IMR-90 (cell line): ENCODE results near the gene DNAH3. TPM values are rescaled to one million over a fixed set of nuclear protein-coding genes. Genes with fewer than 3 reads are reported as not detected.
"Not testable (repeated sequence)": the region's sequence is repeated elsewhere in the genome, so short reads cannot be mapped to it uniquely, and the experiment has no call there.

ENCODE experiments used
- ATAC-seq: fragments of 200-7000 bp; cut with Tn5 transposase; 2 replicates; pipeline ENCODE4 v1.9.1; 2020; ENCODE audit warnings: low read depth, mild to moderate bottlenecking, moderate library complexity
- BruUV-seq: library from RNA; stranded (reverse); fragments of 400-500 nt; replicated peaks from 2 replicates; lab custom pipeline; 2021; lab: Mats Ljungman, UMichigan
- CTCF ChIA-PET: fragments of 300-600 bp; formaldehyde crosslinking; extraction: SDS; loops from one replicate; lab custom pipeline; 2021; ENCODE audit warnings: antibody characterized with exemption; lab: Yijun Ruan, JAX
- POLR2A ChIA-PET: fragments of 300-600 bp; sonication (Branson Sonifier 250); formaldehyde crosslinking; loops from one replicate; lab custom pipeline; 2022; ENCODE audit warnings: antibody characterized with exemption; ENCODE audit not compliant: unreplicated experiment; lab: Charles Lee
- DNase-seq: peaks from one replicate; pipeline ENCODE4 v3.0.0; 2013
- H2AFZ ChIP-seq: replicated peaks from 2 replicates; pipeline ENCODE3; 2013; ENCODE audit warnings: low read length, mild to moderate bottlenecking; ENCODE audit not compliant: poor library complexity
- H2AK5ac ChIP-seq: 2 replicates; pipeline ENCODE4 v1.6.1; 2013; ENCODE audit warnings: low read depth, low read length, inconsistent platforms
- H2AK9ac ChIP-seq: replicated peaks from 2 replicates; pipeline ENCODE3; 2013; ENCODE audit warnings: mild to moderate bottlenecking, low read depth, low read length, moderate library complexity; ENCODE audit not compliant: poor library complexity
- H2BK120ac ChIP-seq: 2 replicates; pipeline ENCODE4 v1.6.1; 2013; ENCODE audit warnings: low read depth, low read length, inconsistent platforms
- H2BK15ac ChIP-seq: 3 replicates; pipeline ENCODE4 v1.6.1; 2013; ENCODE audit warnings: low read depth, low read length, inconsistent platforms
- H2BK20ac ChIP-seq: 2 replicates; pipeline ENCODE4 v1.6.1; 2013; ENCODE audit warnings: low read depth, mild to moderate bottlenecking, inconsistent platforms, low read length, moderate library complexity
- H2BK5ac ChIP-seq: 2 replicates; pipeline ENCODE4 v1.6.1; 2013; ENCODE audit warnings: mild to moderate bottlenecking, low read depth, low read length, inconsistent platforms; ENCODE audit not compliant: poor library complexity, severe bottlenecking
- H3K14ac ChIP-seq: replicated peaks from 2 replicates; pipeline ENCODE4 v1.6.1; 2013; ENCODE audit warnings: low read depth, low read length, inconsistent platforms
- H3K18ac ChIP-seq: 2 replicates; pipeline ENCODE4 v1.6.1; 2013; ENCODE audit warnings: low read depth, low read length, control low read depth
- H3K23ac ChIP-seq: 2 replicates; pipeline ENCODE4 v1.6.1; 2013; ENCODE audit warnings: low read depth, low read length, inconsistent platforms
- H3K27ac ChIP-seq: 2 replicates; pipeline ENCODE4 v1.5.1; 2013; ENCODE audit warnings: mild to moderate bottlenecking, control low read depth, low read length; ENCODE audit not compliant: insufficient read depth
- H3K27me3 ChIP-seq: 2 replicates; pipeline ENCODE4 v1.6.1; 2013; ENCODE audit warnings: low read length; ENCODE audit not compliant: control insufficient read depth, insufficient read depth
- H3K36me3 ChIP-seq: 2 replicates; pipeline ENCODE4 v1.6.1; 2013; ENCODE audit warnings: low read length, mixed read lengths; ENCODE audit not compliant: control insufficient read depth, insufficient read depth
- H3K4ac ChIP-seq: 2 replicates; pipeline ENCODE4 v1.6.1; 2013; ENCODE audit warnings: low read depth, low read length, inconsistent platforms
- H3K4me1 ChIP-seq: 2 replicates; pipeline ENCODE4 v1.6.1; 2013; ENCODE audit warnings: low read length, mixed read lengths; ENCODE audit not compliant: control insufficient read depth, insufficient read depth
- H3K4me2 ChIP-seq: 2 replicates; pipeline ENCODE4 v1.6.1; 2013; ENCODE audit warnings: low read depth, mild to moderate bottlenecking, control low read depth, low read length, moderate library complexity
- H3K4me3 ChIP-seq: 2 replicates; pipeline ENCODE4 v1.5.1; 2013; ENCODE audit warnings: low read depth, mild to moderate bottlenecking, control low read depth, low read length, moderate library complexity; ENCODE audit not compliant: insufficient read depth
- H3K56ac ChIP-seq: 2 replicates; pipeline ENCODE4 v1.6.1; 2013; ENCODE audit warnings: low read length, inconsistent platforms; ENCODE audit not compliant: insufficient read depth; ENCODE audit errors: extremely low read depth
- H3K79me1 ChIP-seq, 2 experiments: 2 replicates each; pipeline ENCODE4 v1.6.1; 2013; ENCODE audit warnings: low read length in 2 of 2, inconsistent platforms in 1 of 2, low read depth in 1 of 2
- H3K9ac ChIP-seq: 2 replicates; pipeline ENCODE4 v1.6.1; 2013; ENCODE audit warnings: low read depth, low read length, control low read depth
- H3K9me1 ChIP-seq: 2 replicates; pipeline ENCODE4 v1.6.1; 2013; ENCODE audit warnings: low read length, inconsistent platforms; ENCODE audit not compliant: insufficient read depth
- H3K9me3 ChIP-seq: 2 replicates; pipeline ENCODE4 v1.6.1; 2013; ENCODE audit warnings: low read length; ENCODE audit not compliant: control insufficient read depth, insufficient read depth
- H4K20me1 ChIP-seq: 2 replicates; pipeline ENCODE4 v1.6.1; 2013; ENCODE audit warnings: low read length, inconsistent platforms; ENCODE audit not compliant: insufficient read depth
- H4K5ac ChIP-seq: 2 replicates; pipeline ENCODE4 v1.6.1; 2013; ENCODE audit warnings: mild to moderate bottlenecking, low read depth, low read length, control low read depth
- H4K8ac ChIP-seq, 2 experiments: 2 replicates each; pipeline ENCODE4 v1.6.1; 2013; ENCODE audit warnings: low read depth in 2 of 2, low read length in 2 of 2, control low read depth in 1 of 2, inconsistent platforms in 1 of 2
- H4K91ac ChIP-seq: 2 replicates; pipeline ENCODE4 v1.6.1; 2013; ENCODE audit warnings: low read depth, low read length, inconsistent platforms; ENCODE audit not compliant: insufficient read depth
- FOS ChIP-seq: fragments of 150-350 bp; IDR thresholded peaks from 2 replicates; pipeline ENCODE4 v1.6.1; 2016; ENCODE audit warnings: low read depth, low read length
- WGBS, 2 experiments: methylation state at CpG; one replicate each; pipeline versions ENCODE4 v1.1.5 to v1.1.7; 2013; ENCODE audit warnings: missing lambda C conversion rate in 2 of 2; ENCODE audit not compliant: insufficient read length in 1 of 2; ENCODE audit errors: extremely low coverage in 2 of 2; 5-methylcytosine and 5-hydroxymethylcytosine counted together
- dilution Hi-C: fragments of 300-500 bp; cut with HindIII; formaldehyde crosslinking; loops from one replicate; pipeline ENCODE4 v1.14.3; 2018; ENCODE audit warnings: low sequenced_read_pairs; ENCODE audit not compliant: unreplicated experiment
- in situ Hi-C: fragments of 300-500 bp; cut with MboI; formaldehyde crosslinking; loops from 3 replicates; pipeline ENCODE4 v1.14.3; 2019; ENCODE audit warnings: low sequenced_read_pairs, inconsistent platforms, mixed read lengths
- intact Hi-C: fragments of 100-400 bp; cut with micrococcal nuclease; formaldehyde crosslinking; loops from 2 replicates; pipeline ENCODE4 v1.10.0; 2022
- polyA plus RNA-seq, 3 experiments: library from polyadenylated mRNA; depleted of rRNA; stranded (reverse); fragments of >200 nt; gene quantifications; 2 replicates each; pipeline ENCODE4 v1.2.3, GENCODE V29; 2012; ENCODE audit warnings: low replicate concordance in 1 of 3
- total RNA-seq: library from RNA; depleted of rRNA; stranded (reverse); fragments of >200 nt; gene quantifications from 2 replicates; pipeline ENCODE4 v1.2.3, GENCODE V29; 2012

Gene DNAH3
- total and polyA plus RNA-seq, 2 of the 4 experiments (the other 2 are of a cell fraction) = not detected

- H3K27ac ChIP-seq = no peak overlapping the region
- H3K27me3 ChIP-seq = no peaks in the 10 kb centered on the region; the same call in 1 of the 2 replicates
- no peak overlapping the region for H4K8ac ChIP-seq
- H3K56ac ChIP-seq = no peak overlapping the region
- H3K4me1 ChIP-seq = no peaks in the 10 kb centered on the region
- H2BK5ac ChIP-seq = no peak overlapping the region
- H4K5ac ChIP-seq = no peak overlapping the region
- H2BK120ac ChIP-seq = no peak overlapping the region
- no peak overlapping the region for H4K91ac ChIP-seq
- DNase-seq = no peak
- H3K79me1 ChIP-seq = no peaks in the 10 kb centered on the region
- WGBS, 2 experiments = 65% methylated on average over 3 of the region's 8 CpGs; no CpG with 5 or more reads in 1 of the 2 experiments
- no peak overlapping the region for H2AK5ac ChIP-seq
- ChIA-PET CTCF (no interaction called here), POLR2A (no interaction called here)
- H3K4ac ChIP-seq = no peak overlapping the region
- in situ Hi-C loops = no loop called here
- intact Hi-C loops = loop anchor here (5.0 kb wide), 1 partner anchor 94 kb away; no protein-coding TSS in a partner anchor
- H3K4me3 ChIP-seq = no peak overlapping the region
- no peak overlapping the region for H3K23ac ChIP-seq
- H3K36me3 ChIP-seq = no peaks in the 10 kb centered on the region
- no peak overlapping the region for H2AFZ ChIP-seq
- no peak overlapping the region for H2AK9ac ChIP-seq
- no peaks in the 10 kb centered on the region for H3K9me3 ChIP-seq
- no peak overlapping the region for H2BK20ac ChIP-seq
- H3K18ac ChIP-seq = no peak overlapping the region
- H3K14ac ChIP-seq = no peak overlapping the region
- no peak overlapping the region for H3K9ac ChIP-seq
- no peak overlapping the region for H3K4me2 ChIP-seq
- H4K20me1 ChIP-seq = no peaks in the 10 kb centered on the region
- no TSS peak for BruUV-seq
- TF ChIP-seq FOS = no peak
- dilution Hi-C loops = no loop called here
- no peak for ATAC-seq
- no peaks in the 10 kb centered on the region for H3K9me1 ChIP-seq
- H2BK15ac ChIP-seq = no peak overlapping the region
These were observed 204.5 kb downstream of the DNAH3 start for GRCh38 chr16:20946015-20946629.

GRCh38 chr16:20945575-20945875 lies 205.1 kb downstream of the DNAH3 start:
- H2AFZ ChIP-seq, H3K18ac ChIP-seq, H3K4me1 ChIP-seq, ATAC-seq, H2AK5ac ChIP-seq, CTCF ChIA-PET, H3K14ac ChIP-seq, BruUV-seq, H2AK9ac ChIP-seq, H2BK5ac ChIP-seq, H3K9ac ChIP-seq, H3K23ac ChIP-seq, H2BK15ac ChIP-seq, H3K4me2 ChIP-seq, H3K56ac ChIP-seq, H2BK20ac ChIP-seq, H3K4me3 ChIP-seq, H3K9me1 ChIP-seq, dilution Hi-C loops, H2BK120ac ChIP-seq, H3K27me3 ChIP-seq, H4K8ac ChIP-seq, H3K9me3 ChIP-seq, H4K5ac ChIP-seq, in situ Hi-C loops, H4K20me1 ChIP-seq, H3K4ac ChIP-seq, H3K36me3 ChIP-seq, H3K79me1 ChIP-seq, POLR2A ChIA-PET, DNase-seq, H4K91ac ChIP-seq, H3K27ac ChIP-seq: not testable (repeated sequence)
- no CpG with 5 or more reads among the region's 11 CpGs for WGBS, 2 experiments
- intact Hi-C loops = loop anchor here (5.0 kb wide), 1 partner anchor 93 kb away; no protein-coding TSS in a partner anchor
